GOT3 (cell line): ENCODE results near the gene NMNAT2.

ENCODE experiments used
- DNase-seq: peaks from one replicate; lab custom pipeline; 2025; ENCODE audit warnings: mixed read lengths; lab: John Stamatoyannopoulos, UW

NMNAT2 gene

GRCh38 chr1:183365676-183366075 lies 52.5 kb downstream of the NMNAT2 start:
- DNase-seq, result no peak

GRCh38 chr1:183365093-183365492 lies 53.1 kb downstream of the NMNAT2 start:
- DNase-seq, result no peak

- no peak for DNase-seq
These were observed 54.2 kb downstream of the NMNAT2 start for GRCh38 chr1:183363972-183364371.

GRCh38 chr1:183361081-183361480 lies 57.1 kb downstream of the NMNAT2 start:
- no peak for DNase-seq

- DNase-seq, result no peak
These were observed 57.7 kb downstream of the NMNAT2 start for GRCh38 chr1:183360473-183360872.

GRCh38 chr1:183356534-183357182 lies 61.5 kb downstream of the NMNAT2 start:
- no peak for DNase-seq

GRCh38 chr1:183355797-183356196 lies 62.4 kb downstream of the NMNAT2 start:
- no peak for DNase-seq

GRCh38 chr1:183355181-183355580 lies 63.0 kb downstream of the NMNAT2 start:
- no peak for DNase-seq

GRCh38 chr1:183353597-183353996 lies 64.6 kb downstream of the NMNAT2 start:
- no peak for DNase-seq

- no peak for DNase-seq
These were observed 68.9 kb downstream of the NMNAT2 start for GRCh38 chr1:183349201-183349711.

GRCh38 chr1:183346276-183346732 lies 71.9 kb downstream of the NMNAT2 start:
- no peak for DNase-seq

- DNase-seq, result no peak
These were observed 78.5 kb downstream of the NMNAT2 start for GRCh38 chr1:183339556-183340167.

GRCh38 chr1:183331091-183331742 lies 87.0 kb downstream of the NMNAT2 start:
- no peak for DNase-seq

GRCh38 chr1:183330335-183330734 lies 87.8 kb downstream of the NMNAT2 start:
- no peak for DNase-seq

- DNase-seq, result no peak
These were observed 89.8 kb downstream of the NMNAT2 start for GRCh38 chr1:183328371-183328770.

GRCh38 chr1:183327434-183328290 lies 90.5 kb downstream of the NMNAT2 start:
- DNase-seq, result no peak

- DNase-seq, result no peak
These were observed 94.1 kb downstream of the NMNAT2 start for GRCh38 chr1:183323849-183324683.

GRCh38 chr1:183319606-183320005 lies 98.6 kb downstream of the NMNAT2 start:
- no peak for DNase-seq

GRCh38 chr1:183319051-183319450 lies 99.1 kb downstream of the NMNAT2 start:
- DNase-seq, result no peak

- no peak for DNase-seq
These were observed 99.7 kb downstream of the NMNAT2 start for GRCh38 chr1:183318433-183318832.
